ENCODE data around the gene PRPSAP2. TPM values are rescaled to one million over a fixed set of nuclear protein-coding genes. Genes with fewer than 3 reads are reported as not detected.

The PRPSAP2 gene
- total and polyA plus RNA-seq, 2 of the 8 experiments (the other 6 are each of a cell fraction or from before 2014, with no cell fraction given), result 28.7 to 50.5 TPM

DNA sequence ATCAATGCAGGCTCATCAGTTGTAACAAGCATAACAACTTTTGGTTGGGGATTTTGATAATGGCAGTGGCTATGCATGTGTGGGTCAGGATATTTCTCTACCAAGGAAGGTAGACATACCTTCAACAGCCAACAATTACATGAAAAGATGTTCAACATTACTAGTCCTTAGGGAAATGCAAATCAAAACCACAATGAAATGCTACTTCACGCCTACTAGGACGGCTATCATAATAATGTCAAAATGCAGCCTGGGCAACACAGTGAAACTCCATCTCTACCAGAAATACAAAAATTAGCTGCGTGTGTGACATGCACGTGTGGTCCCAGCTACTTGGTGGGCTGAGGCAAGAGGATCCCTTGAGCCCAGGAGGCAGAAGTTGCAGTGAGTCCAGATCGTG, 86.7 kb downstream of the PRPSAP2 start (continued):
- TF ChIP-seq CHD7 (IDR thresholded peaks at IDR 0.05; ENCODE audit: insufficient replicate concordance, low read length), result no peak
- TF ChIP-seq NANOG (IDR thresholded peaks at IDR 0.05; ENCODE audit: insufficient read depth, low read depth, low read length, poor library complexity, severe bottlenecking), result no peak
- TF ChIP-seq SIRT6 (IDR thresholded peaks at IDR 0.05; ENCODE audit: low read length), result no peak
- no peak for TF ChIP-seq BRCA1 (IDR thresholded peaks at IDR 0.05; ENCODE audit: low read depth, low read length)
- TF ChIP-seq BCL11A (IDR thresholded peaks at IDR 0.05; ENCODE audit: low read depth in 2 of 2, low read length in 2 of 2), result no peak
- no peak for TF ChIP-seq BACH1 (IDR thresholded peaks at IDR 0.05; ENCODE audit: low read length)
- no peak for TF ChIP-seq RBBP5 (IDR thresholded peaks at IDR 0.05; ENCODE audit: borderline replicate concordance, low read depth, low read length)
- TF ChIP-seq KDM4A (IDR thresholded peaks at IDR 0.05; ENCODE audit: low read depth, low read length, severe bottlenecking), result no peak
- no peak for TF ChIP-seq ATF3 (IDR thresholded peaks at IDR 0.05; ENCODE audit: insufficient read depth, low read depth, low read length)

Measured in H1 (cell line).